Activated naive CD4-positive, alpha-beta T cell treated with anti-CD3 and anti-CD28 coated beads, Interleukin-2, amount 50 U/mL, for 24 hours (primary cell): Measurements from ENCODE around the gene TMEM127.
A peak's percentile ranks its signal among the peaks of the same experiment; 100 is the strongest.

Experiments
- H3K27ac Mint-ChIP-seq: one replicate; pipeline ENCODE4 v1.8.0; 2021; ENCODE audit warnings: mild to moderate bottlenecking, mixed read lengths
- H3K27me3 Mint-ChIP-seq: one replicate; pipeline ENCODE4 v1.8.0; 2021; ENCODE audit warnings: mixed read lengths
- H3K36me3 Mint-ChIP-seq: one replicate; pipeline ENCODE4 v1.8.0; 2021; ENCODE audit warnings: mixed read lengths
- H3K4me1 Mint-ChIP-seq: one replicate; pipeline ENCODE4 v1.8.0; 2021; ENCODE audit warnings: mixed read lengths
- H3K4me3 Mint-ChIP-seq: one replicate; pipeline ENCODE4 v1.8.0; 2021; ENCODE audit warnings: mild to moderate bottlenecking, mixed read lengths
- H3K9me3 Mint-ChIP-seq: one replicate; pipeline ENCODE4 v1.8.0; 2021; ENCODE audit warnings: mixed read lengths

The TMEM127 gene

GRCh38 chr2:96207073-96207773, 58.6 kb downstream of the TMEM127 start:
- Mint-ChIP-seq H3K27me3 (no peaks in the 10 kb centered on the region), H3K36me3 (peaks cover 9% of the 10 kb centered on the region), H3K4me3 (peak overlapping the region; percentile 91), H3K9me3 (no peaks in the 10 kb centered on the region), H3K27ac (peak overlapping the region; percentile 88), H3K4me1 (peaks cover 51% of the 10 kb centered on the region)

DNA sequence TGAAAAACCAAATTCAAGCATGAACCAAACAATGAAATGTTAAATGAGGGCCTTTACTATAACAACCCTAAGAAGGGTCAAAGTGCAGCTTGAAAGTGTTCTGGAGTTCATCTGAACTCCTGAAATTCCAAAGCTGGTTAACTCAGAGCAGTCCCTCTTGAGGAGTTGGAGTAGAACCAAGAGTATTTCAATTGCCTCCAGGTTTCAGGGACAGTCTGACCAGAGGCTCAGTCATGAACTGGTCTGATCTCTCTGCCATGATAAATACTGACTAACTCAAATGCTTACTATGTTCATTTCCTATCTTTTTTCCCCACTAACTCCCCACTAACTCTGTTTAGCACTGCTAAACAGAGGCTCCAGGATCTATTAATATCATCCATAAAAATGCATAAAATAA, 59.9 kb downstream of the TMEM127 start:
- Mint-ChIP-seq H3K27ac (peak overlapping the region; percentile 81), H3K4me1 (peaks cover 65% of the 10 kb centered on the region), H3K9me3 (no peaks in the 10 kb centered on the region), H3K27me3 (no peaks in the 10 kb centered on the region), H3K4me3 (peak overlapping the region; percentile 87), H3K36me3 (peaks cover 9% of the 10 kb centered on the region)

- peak overlapping the region; percentile 87 for H3K4me3 Mint-ChIP-seq
- H3K4me1 Mint-ChIP-seq = peaks cover 72% of the 10 kb centered on the region
Observed at GRCh38 chr2:96204836-96205624, 60.8 kb downstream of the TMEM127 start.

GRCh38 chr2:96203130-96204028, 62.4 kb downstream of the TMEM127 start:
- H3K9me3 Mint-ChIP-seq = no peaks in the 10 kb centered on the region
- H3K27ac Mint-ChIP-seq = peak overlapping the region; percentile 17
- no peaks in the 10 kb centered on the region for H3K27me3 Mint-ChIP-seq
- H3K36me3 Mint-ChIP-seq = peaks cover 9% of the 10 kb centered on the region
- peak overlapping the region; percentile 79 for H3K4me3 Mint-ChIP-seq
- peaks cover 83% of the 10 kb centered on the region for H3K4me1 Mint-ChIP-seq

More at GRCh38 chr2:96204836-96205624, 60.8 kb downstream of the TMEM127 start:
- Mint-ChIP-seq H3K27me3 (no peaks in the 10 kb centered on the region), H3K36me3 (peaks cover 9% of the 10 kb centered on the region), H3K9me3 (no peaks in the 10 kb centered on the region), H3K27ac (peak overlapping the region; percentile 79)

- H3K27me3 Mint-ChIP-seq = no peaks in the 10 kb centered on the region
- peaks cover 9% of the 10 kb centered on the region for H3K36me3 Mint-ChIP-seq
- peak overlapping the region; percentile 11 for H3K4me3 Mint-ChIP-seq
- no peaks in the 10 kb centered on the region for H3K9me3 Mint-ChIP-seq
- H3K27ac Mint-ChIP-seq = no peak overlapping the region
- peaks cover 90% of the 10 kb centered on the region for H3K4me1 Mint-ChIP-seq
Observed at GRCh38 chr2:96202152-96202854, 63.5 kb downstream of the TMEM127 start.

GRCh38 chr2:96201338-96201737, 64.5 kb downstream of the TMEM127 start:
- Mint-ChIP-seq H3K27me3 (no peaks in the 10 kb centered on the region), H3K4me1 (peaks cover 84% of the 10 kb centered on the region), H3K9me3 (no peaks in the 10 kb centered on the region), H3K4me3 (no peak overlapping the region), H3K36me3 (peaks cover 9% of the 10 kb centered on the region), H3K27ac (no peak overlapping the region)

DNA sequence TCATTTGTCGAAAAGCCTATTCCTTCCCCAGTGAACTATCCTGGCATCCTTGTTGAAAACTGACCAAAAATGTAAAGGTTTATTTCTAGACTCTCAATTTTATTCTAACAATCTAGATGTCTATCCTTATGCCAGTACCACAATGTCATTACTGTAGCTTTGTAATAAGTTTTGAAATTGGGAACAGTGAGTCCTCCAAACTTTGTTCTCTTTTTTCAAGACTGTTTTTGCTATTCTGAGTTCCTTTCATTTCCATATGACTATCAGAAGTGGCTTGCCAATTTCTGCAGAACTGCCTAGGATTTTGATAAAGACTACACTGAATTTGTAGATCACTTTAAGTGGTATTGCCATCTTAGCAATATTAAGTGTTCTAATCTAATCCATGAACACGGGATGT, 66.9 kb downstream of the TMEM127 start:
- Mint-ChIP-seq H3K36me3 (peaks cover 5% of the 10 kb centered on the region), H3K4me3 (no peak overlapping the region), H3K27ac (peak overlapping the region; percentile 56), H3K9me3 (no peaks in the 10 kb centered on the region), H3K27me3 (no peaks in the 10 kb centered on the region), H3K4me1 (peaks cover 73% of the 10 kb centered on the region)
